22Rv1 (cell line): Measurements from ENCODE around the gene EEF1AKMT1.

Experiments used
- CTCF ChIP-seq: fragments of 450-650 bp; IDR thresholded peaks from 2 replicates; pipeline ENCODE4 v1.5.1; 2017; ENCODE audit warnings: mild to moderate bottlenecking
- ZFX ChIP-seq: fragments of 450-650 bp; IDR thresholded peaks from 2 replicates; pipeline ENCODE4 v1.6.1; 2017; ENCODE audit warnings: antibody characterized with exemption, borderline replicate concordance

GRCh38 chr13:20796791-20797508 lies 23.2 kb upstream of the EEF1AKMT1 start:
- TF ChIP-seq CTCF: no peak
- no peak for TF ChIP-seq ZFX
